ENCODE measurements around the gene MAPKAPK3.

DNA sequence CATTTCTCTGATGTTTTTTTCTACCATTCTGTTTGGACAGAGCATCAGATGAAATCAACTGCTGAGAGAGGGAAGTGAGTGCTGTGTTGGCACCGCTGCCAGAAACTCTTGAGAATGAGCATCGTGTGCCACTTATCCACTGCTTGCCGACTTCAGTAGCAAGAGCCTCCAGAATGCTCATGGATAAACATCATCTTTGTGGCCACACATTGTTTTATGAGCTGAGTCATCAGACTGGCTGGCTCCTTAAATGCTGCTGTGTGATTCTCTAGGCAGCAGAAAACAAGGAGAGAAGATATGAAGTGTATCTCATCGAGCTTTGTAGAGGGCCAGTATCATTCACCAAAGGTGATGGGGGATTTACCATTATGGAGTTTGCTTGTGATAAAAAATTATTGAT lies 54.4 kb downstream of the MAPKAPK3 start:
- TF ChIP-seq, protein P1, sequence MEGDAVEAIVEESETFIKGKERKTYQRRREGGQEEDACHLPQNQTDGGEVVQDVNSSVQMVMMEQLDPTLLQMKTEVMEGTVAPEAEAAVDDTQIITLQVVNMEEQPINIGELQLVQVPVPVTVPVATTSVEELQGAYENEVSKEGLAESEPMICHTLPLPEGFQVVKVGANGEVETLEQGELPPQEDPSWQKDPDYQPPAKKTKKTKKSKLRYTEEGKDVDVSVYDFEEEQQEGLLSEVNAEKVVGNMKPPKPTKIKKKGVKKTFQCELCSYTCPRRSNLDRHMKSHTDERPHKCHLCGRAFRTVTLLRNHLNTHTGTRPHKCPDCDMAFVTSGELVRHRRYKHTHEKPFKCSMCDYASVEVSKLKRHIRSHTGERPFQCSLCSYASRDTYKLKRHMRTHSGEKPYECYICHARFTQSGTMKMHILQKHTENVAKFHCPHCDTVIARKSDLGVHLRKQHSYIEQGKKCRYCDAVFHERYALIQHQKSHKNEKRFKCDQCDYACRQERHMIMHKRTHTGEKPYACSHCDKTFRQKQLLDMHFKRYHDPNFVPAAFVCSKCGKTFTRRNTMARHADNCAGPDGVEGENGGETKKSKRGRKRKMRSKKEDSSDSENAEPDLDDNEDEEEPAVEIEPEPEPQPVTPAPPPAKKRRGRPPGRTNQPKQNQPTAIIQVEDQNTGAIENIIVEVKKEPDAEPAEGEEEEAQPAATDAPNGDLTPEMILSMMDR (IDR thresholded peaks at IDR 0.05; ENCODE audit: control extremely low read depth in 1 of 3, insufficient read depth in 1 of 3, low read depth in 1 of 3, low read length in 3 of 3): no peak
- no peak for TF ChIP-seq POLR2A (IDR thresholded peaks at IDR 0.05; ENCODE audit: control extremely low read depth in 1 of 2, low read depth in 2 of 2, low read length in 2 of 2)
- TF ChIP-seq, protein P2, sequence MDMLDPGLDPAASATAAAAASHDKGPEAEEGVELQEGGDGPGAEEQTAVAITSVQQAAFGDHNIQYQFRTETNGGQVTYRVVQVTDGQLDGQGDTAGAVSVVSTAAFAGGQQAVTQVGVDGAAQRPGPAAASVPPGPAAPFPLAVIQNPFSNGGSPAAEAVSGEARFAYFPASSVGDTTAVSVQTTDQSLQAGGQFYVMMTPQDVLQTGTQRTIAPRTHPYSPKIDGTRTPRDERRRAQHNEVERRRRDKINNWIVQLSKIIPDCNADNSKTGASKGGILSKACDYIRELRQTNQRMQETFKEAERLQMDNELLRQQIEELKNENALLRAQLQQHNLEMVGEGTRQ (IDR thresholded peaks at IDR 0.05; ENCODE audit: low read length): no peak
- no peak for TF ChIP-seq SUZ12 (IDR thresholded peaks at IDR 0.05; ENCODE audit: low read length)
- no peak for TF ChIP-seq RAD21 (IDR thresholded peaks at IDR 0.05 in 1 of 2, conservative IDR thresholded peaks at IDR 0.05 in 1 of 2; ENCODE audit: low read depth in 2 of 2, low read length in 2 of 2)
- TF ChIP-seq EZH2 (IDR thresholded peaks at IDR 0.05; ENCODE audit: low read depth, low read length, severe bottlenecking): no peak
- no peak for TF ChIP-seq POLR2AphosphoS5 (IDR thresholded peaks at IDR 0.05; ENCODE audit: low read depth, low read length)
- TF ChIP-seq SP1 (IDR thresholded peaks at IDR 0.05; ENCODE audit: low read depth, low read length): no peak
- no peak for TF ChIP-seq PHF8 (conservative IDR thresholded peaks at IDR 0.05; ENCODE audit: low read depth, low read length)
- TF ChIP-seq EGR1 (IDR thresholded peaks at IDR 0.05; ENCODE audit: borderline replicate concordance, low read depth, low read length): no peak
- TF ChIP-seq MAFK (IDR thresholded peaks at IDR 0.05; ENCODE audit: low read depth, low read length): no peak
- no peak for TF ChIP-seq RFX5 (IDR thresholded peaks at IDR 0.05; ENCODE audit: borderline replicate concordance, low read depth, low read length)
